Gastroesophageal sphincter (tissue), 4 donors: ENCODE measurements around the gene TPD52L2. TPM values are rescaled to one million over a fixed set of nuclear protein-coding genes. Genes with fewer than 3 reads are reported as not detected.

Experiments
- ATAC-seq: fragments of 150-250 bp; one replicate; pipeline ENCODE4 v1.9.1; 2016; ENCODE audit warnings: mild to moderate bottlenecking, moderate library complexity
- H3K27ac ChIP-seq, 4 donors: fragments of 200-600 bp; sonication (generic) in 3 of 4; 1 replicate in 3 of 4; 2 replicates in 1 of 4; pipeline ENCODE4 v1.5.1; 2016 to 2019
- H3K27me3 ChIP-seq: fragments of 200-600 bp; sonication (generic); one replicate; pipeline ENCODE4 v1.5.1; 2019
- H3K36me3 ChIP-seq, 2 donors: fragments of 200-600 bp; sonication (generic); one replicate each; pipeline ENCODE4 v1.5.1; 2019; ENCODE audit warnings: control low read depth in 1 of 2
- H3K4me1 ChIP-seq, 3 donors: fragments of 200-600 bp; sonication (generic); 1 replicate in 2 of 3; 2 replicates in 1 of 3; pipeline ENCODE4 v1.5.1; 2016 to 2019; ENCODE audit warnings: control low read depth in 2 of 3
- H3K4me3 ChIP-seq, 2 donors: fragments of 200-600 bp; sonication (generic); one replicate each; pipeline ENCODE4 v1.5.1; 2019; ENCODE audit warnings: mild to moderate bottlenecking in 1 of 2, moderate library complexity in 1 of 2
- H3K9me3 ChIP-seq, 3 donors: fragments of 200-600 bp; sonication (generic); one replicate each; pipeline ENCODE4 v1.5.1; 2017 to 2019; ENCODE audit warnings: control low read depth in 2 of 3
- CTCF ChIP-seq, 4 experiments: fragments of 200-600 bp in 2 of 4; fragments of 450-650 bp in 2 of 4; sonication (generic) in 1 of 4; IDR thresholded peaks; one replicate each; pipeline ENCODE4 v1.5.1; 2017 to 2019; ENCODE audit warnings: antibody characterized with exemption in 4 of 4, mild to moderate bottlenecking in 2 of 4, moderate library complexity in 2 of 4
- EP300 ChIP-seq: sonication (generic); formaldehyde crosslinking; IDR thresholded peaks from one replicate; pipeline ENCODE4 v1.6.1; 2017; ENCODE audit warnings: antibody characterized with exemption, mild to moderate bottlenecking
- POLR2A ChIP-seq, 2 donors: fragments of 450-650 bp; IDR thresholded peaks; one replicate each; pipeline ENCODE4 v1.6.1; 2017; ENCODE audit warnings: antibody characterized with exemption in 2 of 2, mild to moderate bottlenecking in 2 of 2, moderate library complexity in 1 of 2
- POLR2AphosphoS5 ChIP-seq: sonication (generic); formaldehyde crosslinking; IDR thresholded peaks from one replicate; pipeline ENCODE4 v1.6.1; 2017; ENCODE audit warnings: antibody characterized with exemption
- WGBS, 2 donors: methylation state at CpG; one replicate each; pipeline ENCODE4 v1.1.5; 2018; ENCODE audit warnings: low coverage in 1 of 2; 5-methylcytosine and 5-hydroxymethylcytosine counted together
- small RNA-seq, 4 donors: library from RNA; depleted of rRNA; stranded (forward); fragments of <200 nt; gene quantifications; one replicate each; pipeline ENCODE3, GENCODE V24; 2016
- total RNA-seq, 4 donors: library from RNA; depleted of rRNA; stranded (reverse); fragments of >200 nt; gene quantifications; one replicate each; pipeline ENCODE4 v1.1.0, GENCODE V29; 2016

TPD52L2 gene
- total RNA-seq, 4 donors from 2014 or later = 136 to 157 (median 145) TPM

- Histone ChIP-seq H3K27ac (no peak overlapping the region), H3K4me1 (peaks cover 0 to 29% (median 0%) of the 10 kb centered on the region in 3 donors), H3K9me3 (no peaks in the 10 kb centered on the region), H3K4me3 (no peak overlapping the region), H3K27me3 (no peaks in the 10 kb centered on the region), H3K36me3 (peaks cover 0 to 85% of the 10 kb centered on the region in 2 donors)
- TF ChIP-seq POLR2AphosphoS5 (no peak), EP300 (no peak), POLR2A (IDR thresholded peaks at IDR 0.05) (no peak), CTCF (IDR thresholded peaks at IDR 0.05) (no peak)
- WGBS, 2 donors = no CpG with 5 or more reads among the region's 23 CpGs
- no peak for ATAC-seq
Observed at GRCh38 chr20:63940071-63940471, 75.0 kb downstream of the TPD52L2 start.

- no CpG with 5 or more reads among the region's 58 CpGs for WGBS, 2 donors
- no peaks in the 10 kb centered on the region for H3K9me3 ChIP-seq
- ATAC-seq = no peak
- TF ChIP-seq POLR2AphosphoS5 (no peak), EP300 (no peak), POLR2A (IDR thresholded peaks at IDR 0.05) (no peak), CTCF (IDR thresholded peaks at IDR 0.05) (no peak)
- no peak overlapping the region for H3K4me3 ChIP-seq
- H3K27me3 ChIP-seq = no peaks in the 10 kb centered on the region
- peaks cover 0 to 85% of the 10 kb centered on the region in 2 donors for H3K36me3 ChIP-seq
- peaks cover 0 to 29% (median 0%) of the 10 kb centered on the region in 3 donors for H3K4me1 ChIP-seq
- peak overlapping the region in 1 of 4 donors; percentile 69 for H3K27ac ChIP-seq
Observed at GRCh38 chr20:63940472-63941266, 75.6 kb downstream of the TPD52L2 start.

Small RNA genes within 50 kb of the gene (small RNA-seq; reads per million reads assigned to genes)
- gene MIR941-2 = 0 reads per million in 4 donors
- gene MIR941-4 = 0 reads per million in 4 donors
- gene MIR941-5 = 0 reads per million in 4 donors
- 0 to 0.12 (median 0) reads per million in 4 donors for gene RNU1-134P

Other genes starting within 250 kb of the TPD52L2 start
- 10 to 100 TPM in 3 of 4 donors, 1 to 10 TPM in 1; 9.8 to 16.1 (median 12.1) TPM for gene GMEB2, start 238.2 kb upstream of the TPD52L2 start, total RNA-seq
- 10 to 100 TPM; 13.7 to 31.6 (median 17.0) TPM for gene STMN3, start 211.8 kb upstream of the TPD52L2 start, total RNA-seq
- gene RTEL1, start 207.0 kb upstream of the TPD52L2 start, total RNA-seq = 10 to 100 TPM in 3 of 4 donors, 1 to 10 TPM in 1; 7.1 to 43.7 (median 18.7) TPM
- 10 to 100 TPM in 3 of 4 donors, 1 to 10 TPM in 1; 8.9 to 27.8 (median 15.4) TPM for gene TNFRSF6B, start 168.6 kb upstream of the TPD52L2 start, total RNA-seq
- 10 to 100 TPM; 38.9 to 56.4 (median 49.0) TPM for gene ARFRP1, start 157.3 kb upstream of the TPD52L2 start, total RNA-seq
- 10 to 100 TPM; 21.7 to 51.7 (median 32.9) TPM for gene ZGPAT, start 157.2 kb upstream of the TPD52L2 start, total RNA-seq
- 10 to 100 TPM in 1 of 4 donors, 1 to 10 TPM in 3; 4.7 to 17.0 (median 7.2) TPM for gene LIME1, start 128.6 kb upstream of the TPD52L2 start, total RNA-seq
- gene SLC2A4RG, start 125.5 kb upstream of the TPD52L2 start, total RNA-seq = 10 to 100 TPM; 36.5 to 98.7 (median 59.9) TPM
- 10 to 100 TPM in 2 of 4 donors, 1 to 10 TPM in 2; 8.1 to 13.8 (median 10.2) TPM for gene ZBTB46, start 34.0 kb upstream of the TPD52L2 start, total RNA-seq
- not detected for gene ABHD16B, start 3.8 kb upstream of the TPD52L2 start, total RNA-seq
- gene DNAJC5, start 29.9 kb downstream of the TPD52L2 start, total RNA-seq = 10 to 100 TPM; 44.7 to 70.6 (median 47.6) TPM
- gene UCKL1, start 91.1 kb downstream of the TPD52L2 start, total RNA-seq = 10 to 100 TPM; 19.8 to 27.7 (median 22.6) TPM
- gene ZNF512B, start 104.7 kb downstream of the TPD52L2 start, total RNA-seq = 10 to 100 TPM in 2 of 4 donors, 1 to 10 TPM in 2; 9.0 to 13.8 (median 10.0) TPM
- 1 to 10 TPM in 2 of 4 donors, under 1 TPM in 2; 0.62 to 4.6 (median 1.9) TPM for gene SAMD10, start 114.4 kb downstream of the TPD52L2 start, total RNA-seq
- gene PRPF6, start 115.9 kb downstream of the TPD52L2 start, total RNA-seq = 10 to 100 TPM; 53.7 to 73.0 (median 67.6) TPM
- 1 to 10 TPM in 1 of 4 donors, under 1 TPM in 2, not detected in 1; 0.40 to 1.6 (median 0.58) TPM for gene C20orf204, start 170.9 kb downstream of the TPD52L2 start, total RNA-seq
- 10 to 100 TPM in 1 of 4 donors, 1 to 10 TPM in 3; 4.4 to 13.3 (median 7.1) TPM for gene SOX18, start 184.4 kb downstream of the TPD52L2 start, total RNA-seq
- 10 to 100 TPM; 28.1 to 39.7 (median 33.6) TPM for gene TCEA2, start 197.9 kb downstream of the TPD52L2 start, total RNA-seq
- 10 to 100 TPM in 2 of 4 donors, 1 to 10 TPM in 2; 3.4 to 16.0 (median 10.5) TPM for gene RGS19, start 214.2 kb downstream of the TPD52L2 start, total RNA-seq
- 1 to 10 TPM in 1 of 4 donors, under 1 TPM in 3; 0.50 to 1.1 (median 0.66) TPM for gene OPRL1, start 214.8 kb downstream of the TPD52L2 start, total RNA-seq
- gene LKAAEAR1, start 219.1 kb downstream of the TPD52L2 start, total RNA-seq = under 1 TPM in 1 of 4 donors, not detected in 3; 0.81 TPM
- gene NPBWR2, start 242.3 kb downstream of the TPD52L2 start, total RNA-seq = not detected